NOMO-1 treated with DMSO at 0.1 percent for 48 hours (cell line): ENCODE results near the gene STK24.

Experiments used
- DNase-seq: peaks from one replicate; lab custom pipeline; 2025; ENCODE audit not compliant: unreplicated experiment; lab: John Stamatoyannopoulos, UW

Gene STK24

DNA sequence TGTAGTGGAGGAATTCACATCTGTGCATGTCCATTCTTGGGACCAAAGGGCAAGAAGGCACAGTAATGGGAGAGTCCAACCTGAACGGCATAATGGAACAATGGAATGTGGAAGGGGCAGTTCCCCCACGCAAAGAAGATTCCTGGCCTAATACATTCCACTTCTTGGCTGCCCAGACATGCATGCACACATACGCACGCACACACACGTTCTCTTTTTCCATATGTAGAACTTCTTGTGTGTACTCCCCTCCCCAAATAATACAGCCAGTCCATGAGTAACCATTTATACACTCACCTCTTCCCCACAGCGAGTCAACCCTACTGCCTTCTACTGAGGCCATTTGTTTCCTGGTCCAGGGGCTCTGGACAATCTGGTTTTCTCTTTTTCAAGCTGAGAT is 6.0 kb upstream of the STK24 start:
- DNase-seq: no peak

GRCh38 chr13:98581971-98582702 is 5.2 kb upstream of the STK24 start:
- DNase-seq: no peak

GRCh38 chr13:98581381-98581780 is 4.5 kb upstream of the STK24 start:
- DNase-seq: no peak

- DNase-seq: no peak
Observed at GRCh38 chr13:98580420-98580819, 3.5 kb upstream of the STK24 start.

DNA sequence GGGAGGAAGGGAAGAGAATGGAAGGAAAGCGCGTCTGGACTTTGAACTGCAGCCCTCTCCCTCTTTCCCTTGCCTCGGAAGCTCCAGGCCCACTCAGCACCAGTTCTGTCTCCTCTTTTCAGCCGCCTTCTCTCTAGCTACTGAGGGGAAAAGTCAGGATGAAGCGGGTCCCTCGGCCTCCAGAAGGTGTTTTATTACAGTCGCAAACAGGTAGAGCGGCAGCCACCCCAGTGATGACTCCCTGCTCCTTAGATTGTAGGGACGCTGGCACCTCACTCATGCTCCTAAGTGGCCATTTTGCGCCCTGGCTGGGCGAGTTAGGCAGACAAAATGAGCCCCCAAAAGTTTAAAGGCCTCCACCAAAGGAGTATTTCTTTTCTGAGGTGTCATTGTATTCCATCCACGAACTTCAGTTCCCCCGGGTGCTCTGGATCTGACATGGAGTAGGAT is 954 bp upstream of the STK24 start:
- no peak for DNase-seq

DNA sequence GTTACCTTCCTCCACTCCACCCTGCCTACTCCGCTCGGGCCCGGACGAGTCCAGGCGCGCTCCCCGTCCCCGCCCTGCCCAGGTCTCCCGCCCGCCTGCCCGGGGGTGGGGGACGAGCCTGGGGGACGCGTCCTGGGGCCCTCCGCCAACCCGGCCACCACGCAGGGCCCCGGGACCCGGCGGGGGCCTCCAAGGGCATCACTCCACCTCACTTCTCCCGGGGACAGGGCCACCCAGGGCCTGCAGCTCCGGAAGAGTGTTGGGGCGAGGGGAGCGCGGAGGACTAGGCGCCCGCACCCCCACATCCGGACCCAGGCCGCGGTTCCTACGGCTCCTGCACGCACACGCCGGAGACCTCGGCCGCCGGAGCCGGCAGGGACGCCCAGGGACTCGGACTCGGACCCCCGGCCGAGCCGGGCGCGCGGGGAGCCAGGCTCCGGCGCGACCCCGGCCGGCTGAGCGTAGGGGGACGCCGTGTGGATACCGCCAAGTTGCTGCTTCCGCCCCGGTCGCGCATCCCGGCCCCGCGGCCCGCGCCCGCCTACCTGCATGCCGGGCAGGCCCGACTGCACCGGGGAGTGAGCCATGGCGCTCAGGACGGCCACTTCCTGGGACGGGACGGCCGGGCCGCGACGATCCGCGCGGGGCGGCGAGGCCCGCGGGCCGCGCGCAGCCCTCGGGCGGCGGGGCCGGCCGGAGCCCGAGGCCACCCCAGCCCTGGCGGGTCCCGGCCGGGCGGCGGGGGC is 534 bp downstream of the STK24 start:
- no peak for DNase-seq

- DNase-seq: no peak
Observed at GRCh38 chr13:98575904-98576199, 1.1 kb downstream of the STK24 start.

DNA sequence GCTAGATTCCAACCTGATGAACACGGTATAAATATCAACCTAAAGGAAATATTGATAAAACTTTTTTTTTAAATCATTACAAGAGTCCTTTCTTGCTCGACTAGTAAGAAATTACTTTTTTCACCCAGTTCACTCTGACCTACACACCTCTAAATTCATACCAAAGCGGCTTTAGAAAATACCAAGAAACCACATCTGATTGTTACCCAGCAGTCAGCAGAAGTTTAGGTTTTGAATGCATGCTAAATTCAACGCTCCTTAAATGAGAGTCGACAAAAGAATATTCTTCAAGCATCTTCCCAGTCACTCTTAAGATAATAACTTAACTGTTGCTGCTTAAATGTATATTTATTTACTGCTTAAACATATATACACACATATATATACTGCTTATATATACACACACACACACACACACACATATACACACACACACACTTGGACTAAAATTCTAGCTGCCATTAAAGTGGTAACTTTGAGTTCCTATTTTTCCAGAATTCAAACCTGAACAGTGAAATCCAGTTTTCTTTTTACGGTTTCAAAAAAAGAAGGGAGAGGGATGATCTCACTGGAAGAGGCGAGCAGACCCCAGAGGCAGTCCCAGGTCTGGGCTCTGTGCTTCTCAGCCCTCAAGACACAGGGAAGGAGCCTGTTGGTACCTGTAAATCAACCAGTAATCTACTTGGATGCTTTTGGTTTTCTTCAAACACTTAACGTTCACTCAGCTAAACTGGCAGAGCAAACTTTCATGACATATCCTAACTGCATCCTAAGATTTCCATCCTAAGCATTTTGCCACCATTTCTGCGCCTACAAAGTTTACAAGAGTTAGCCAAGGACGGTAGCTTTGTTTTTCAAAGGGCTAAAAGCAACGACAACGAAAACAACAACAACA is 1.7 kb downstream of the STK24 start:
- no peak for DNase-seq

DNA sequence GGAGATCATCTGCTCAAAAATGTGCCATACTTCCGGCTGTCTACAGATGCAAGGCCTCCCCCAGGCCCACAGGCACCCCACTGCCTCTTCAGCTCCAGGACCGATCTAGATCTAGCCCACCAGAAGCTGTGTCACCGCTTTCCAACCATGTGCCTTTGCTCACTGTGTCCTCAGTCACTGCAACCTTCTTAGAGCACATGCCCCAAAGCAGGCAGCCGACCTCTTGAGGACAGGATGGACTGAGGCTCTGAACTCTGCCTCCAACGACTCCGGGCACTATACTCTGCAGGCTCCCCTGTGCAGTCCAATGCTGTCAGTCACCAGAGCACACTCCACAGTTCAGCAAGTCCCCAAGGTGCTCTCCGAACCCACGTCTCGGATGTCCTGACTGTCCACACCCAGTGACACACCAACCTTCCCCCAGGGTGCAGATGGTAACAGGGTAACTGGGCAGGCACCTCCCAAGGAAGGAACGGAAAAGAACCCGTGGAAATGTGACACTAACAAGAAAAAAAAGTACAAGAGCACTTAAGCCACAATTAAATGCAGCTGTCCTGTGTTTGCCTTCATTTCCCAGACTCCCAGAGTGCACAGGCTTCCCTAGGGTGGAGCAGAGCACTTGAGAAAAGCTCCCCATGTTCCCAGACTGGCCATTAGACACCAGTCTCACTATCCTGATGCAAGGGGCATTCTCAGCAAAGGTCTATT is 4.8 kb downstream of the STK24 start:
- no peak for DNase-seq

- DNase-seq: peak; percentile 79
Observed at GRCh38 chr13:98570929-98571372, 6.0 kb downstream of the STK24 start.

- peak; percentile 85 for DNase-seq
Observed at GRCh38 chr13:98569494-98570367, 7.2 kb downstream of the STK24 start.

DNA sequence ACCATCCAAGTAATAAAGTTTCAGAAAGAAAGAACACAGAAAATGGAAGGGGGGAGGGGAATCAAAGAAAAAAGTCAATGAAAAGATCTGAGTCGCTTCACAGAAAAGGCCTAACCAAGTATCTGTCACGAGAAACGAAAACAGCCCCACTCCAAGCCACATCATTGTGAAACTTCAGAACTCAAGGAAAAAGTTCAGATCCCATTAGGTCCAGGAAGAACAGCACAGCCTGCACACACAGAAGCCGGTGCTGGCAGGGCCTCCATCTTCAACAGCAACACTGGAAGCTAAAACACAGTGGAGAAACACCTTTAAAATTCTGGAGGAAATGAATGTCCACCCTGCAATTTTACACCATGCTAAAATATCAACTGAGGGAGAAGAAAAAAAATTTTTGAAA is 8.0 kb downstream of the STK24 start:
- DNase-seq: no peak

DNA sequence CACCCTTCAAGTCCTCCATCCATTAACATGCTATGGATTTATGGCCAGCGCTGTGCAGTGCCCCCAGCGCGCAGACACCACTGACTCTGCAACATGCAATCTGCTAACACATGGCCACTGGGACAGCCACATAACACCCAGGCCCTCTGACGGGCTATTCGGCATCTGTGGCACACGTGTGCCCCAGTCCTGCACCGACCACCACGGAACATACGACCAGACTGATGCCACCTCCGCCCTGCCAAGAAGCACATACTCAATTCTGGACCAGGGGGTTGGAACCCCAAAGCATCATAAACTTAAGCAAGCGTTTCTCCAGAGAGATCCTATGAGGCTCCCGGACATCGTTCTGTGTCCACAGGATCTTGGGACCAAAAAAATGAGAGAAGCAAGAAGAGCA is 9.8 kb downstream of the STK24 start:
- no peak for DNase-seq

GRCh38 chr13:98565726-98566565 is 11.0 kb downstream of the STK24 start:
- DNase-seq: no peak

- DNase-seq: no peak
Observed at GRCh38 chr13:98564204-98564603, 12.7 kb downstream of the STK24 start.

DNA sequence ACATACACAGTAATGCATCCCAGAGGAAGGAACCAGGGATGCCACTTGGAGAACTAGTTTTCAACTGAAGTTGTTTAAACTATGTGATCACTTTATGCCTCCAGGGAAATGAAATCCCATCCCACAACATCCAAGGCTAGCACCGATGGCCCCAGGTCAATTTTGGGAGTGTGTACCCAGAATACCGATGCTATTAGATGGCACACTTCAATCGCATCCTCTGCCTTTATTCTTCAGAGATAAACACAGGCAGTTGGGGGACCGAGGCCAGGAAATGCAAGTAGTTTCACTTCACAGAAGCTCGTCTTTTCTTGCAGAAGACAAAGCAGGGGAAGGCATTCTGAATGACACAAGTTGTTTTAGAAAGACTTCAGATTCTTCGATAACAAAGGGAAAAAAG is 13.8 kb downstream of the STK24 start:
- DNase-seq: no peak

DNA sequence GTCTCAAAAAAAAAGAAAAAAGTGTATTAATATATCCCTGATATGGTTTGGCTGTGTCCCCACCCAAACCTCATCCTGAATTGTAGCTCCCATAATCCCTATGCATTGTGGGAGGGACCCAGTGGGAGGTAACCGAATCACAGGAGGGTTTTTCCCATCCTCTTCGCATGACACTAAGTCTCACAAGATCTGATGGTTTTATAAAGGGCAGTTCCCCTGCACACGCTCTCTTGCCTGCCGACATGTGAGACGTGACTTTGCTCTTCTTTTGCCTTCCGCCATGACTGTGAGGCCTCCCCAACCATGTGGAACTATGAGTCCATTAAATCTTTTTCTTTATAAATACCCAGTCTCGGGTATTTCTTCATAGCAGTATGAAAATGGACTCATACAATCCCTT is 17.7 kb downstream of the STK24 start:
- no peak for DNase-seq

GRCh38 chr13:98557937-98558792 is 18.7 kb downstream of the STK24 start:
- DNase-seq: no peak
